Activated CD8-positive, alpha-beta T cell treated with anti-CD3 and anti-CD28 coated beads for 36 hours (primary cell): ENCODE data around the gene ARRDC5. TPM values are rescaled to one million over a fixed set of nuclear protein-coding genes. Genes with fewer than 3 reads are reported as not detected.
A peak's percentile ranks its signal among the peaks of the same experiment; 100 is the strongest.

ENCODE experiments used
- ATAC-seq: fragments of 200-7000 bp; cut with Tn5 transposase; one replicate; pipeline ENCODE4 v1.10.0; 2021; ENCODE audit warnings: mild to moderate bottlenecking, moderate library complexity
- CTCF ChIA-PET: fragments of 350-600 bp; sonication (Branson Sonifier 250); formaldehyde crosslinking; loops from one replicate; lab custom pipeline; 2021; ENCODE audit warnings: antibody characterized with exemption; lab: Charles Lee
- POLR2A ChIA-PET: fragments of 350-600 bp; sonication (Branson Sonifier 250); formaldehyde crosslinking; loops from one replicate; lab custom pipeline; 2021; ENCODE audit warnings: antibody characterized with exemption; lab: Charles Lee
- DNase-seq: peaks from one replicate; pipeline ENCODE4 v3.0.0-alpha.2; 2020
- H3K27ac Mint-ChIP-seq: one replicate; pipeline ENCODE4 v1.8.0; 2021; ENCODE audit warnings: mild to moderate bottlenecking, mixed read lengths
- H3K27me3 Mint-ChIP-seq: one replicate; pipeline ENCODE4 v1.8.0; 2021; ENCODE audit warnings: mixed read lengths
- H3K36me3 Mint-ChIP-seq: one replicate; pipeline ENCODE4 v1.8.0; 2021; ENCODE audit warnings: low read depth, mixed read lengths
- H3K4me1 Mint-ChIP-seq: one replicate; pipeline ENCODE4 v1.8.0; 2021; ENCODE audit warnings: low read depth, mixed read lengths
- H3K4me3 Mint-ChIP-seq: one replicate; pipeline ENCODE4 v1.8.0; 2021; ENCODE audit warnings: mild to moderate bottlenecking, moderate library complexity, mixed read lengths
- H3K9me3 Mint-ChIP-seq: one replicate; pipeline ENCODE4 v1.8.0; 2021; ENCODE audit warnings: mixed read lengths
- intact Hi-C: fragments of 100-400 bp; cut with micrococcal nuclease; formaldehyde crosslinking; loops from one replicate; pipeline ENCODE4 v1.10.0; 2022
- total RNA-seq, 2 experiments: library from RNA; stranded (reverse); gene quantifications; one replicate each; pipeline ENCODE4 v1.2.3, GENCODE V29; 2021
- TF ChIP-seq, protein P1 (sequence below): fragments of 200-600 bp; IDR thresholded peaks from one replicate; pipeline ENCODE4 v1.8.0; 2022; ENCODE audit warnings: antibody characterized with exemption, mild to moderate bottlenecking

ARRDC5 gene
- total RNA-seq, 2 experiments from 2014 or later, result 0.18 to 0.20 TPM

DNA sequence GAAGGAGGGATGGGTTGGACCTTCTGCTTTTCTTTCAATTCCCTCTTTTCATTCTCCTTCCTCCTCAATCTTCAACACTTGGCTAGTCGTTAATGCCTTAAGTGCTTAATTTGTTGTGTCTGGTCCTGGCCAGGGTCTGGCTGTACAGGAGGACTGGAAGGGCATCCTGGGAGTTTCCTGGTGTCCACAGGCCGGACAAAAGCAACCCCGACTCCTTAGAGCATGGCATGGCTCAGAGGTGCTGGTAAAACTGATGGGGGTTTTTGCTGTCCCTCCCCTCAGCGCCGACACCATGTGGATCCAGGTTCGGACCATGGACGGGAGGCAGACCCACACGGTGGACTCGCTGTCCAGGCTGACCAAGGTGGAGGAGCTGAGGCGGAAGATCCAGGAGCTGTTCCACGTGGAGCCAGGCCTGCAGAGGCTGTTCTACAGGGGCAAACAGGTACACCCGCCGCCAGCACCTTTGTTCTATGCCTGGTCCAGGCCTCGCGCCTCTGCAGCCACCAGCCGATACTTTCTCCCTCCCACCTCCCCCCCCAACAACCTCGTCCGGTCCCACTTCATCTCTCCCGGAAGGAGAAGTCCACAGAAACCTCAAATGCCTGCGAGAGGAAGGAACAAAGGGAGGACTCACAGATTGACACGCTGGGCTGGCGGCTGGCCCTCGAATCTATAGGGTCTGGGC lies 8.0 kb upstream of the ARRDC5 start:
- Mint-ChIP-seq H3K4me3 (peak overlapping the region; percentile 95), H3K36me3 (peaks cover 54% of the 10 kb centered on the region), H3K27me3 (no peaks in the 10 kb centered on the region), H3K27ac (peak overlapping the region; percentile 87), H3K9me3 (no peaks in the 10 kb centered on the region), H3K4me1 (peaks cover 53% of the 10 kb centered on the region)
- DNase-seq (peak; percentile 44), ATAC-seq (no peak)
- CTCF ChIA-PET, result interaction anchor here (0.8 to 8.3 kb wide), 7 partner anchors 36 to 779 kb away, joined by 3 to 110 read pairs (median 5); partner anchors contain the start of genes PLIN3 and RPL36
- POLR2A ChIA-PET, result interaction anchor here (1.0 to 8.5 kb wide), 11 partner anchors 10 to 780 kb away, joined by 3 to 82 read pairs (median 5); partner anchors contain the start of genes KDM4B and PLIN3
- TF ChIP-seq, protein P1, sequence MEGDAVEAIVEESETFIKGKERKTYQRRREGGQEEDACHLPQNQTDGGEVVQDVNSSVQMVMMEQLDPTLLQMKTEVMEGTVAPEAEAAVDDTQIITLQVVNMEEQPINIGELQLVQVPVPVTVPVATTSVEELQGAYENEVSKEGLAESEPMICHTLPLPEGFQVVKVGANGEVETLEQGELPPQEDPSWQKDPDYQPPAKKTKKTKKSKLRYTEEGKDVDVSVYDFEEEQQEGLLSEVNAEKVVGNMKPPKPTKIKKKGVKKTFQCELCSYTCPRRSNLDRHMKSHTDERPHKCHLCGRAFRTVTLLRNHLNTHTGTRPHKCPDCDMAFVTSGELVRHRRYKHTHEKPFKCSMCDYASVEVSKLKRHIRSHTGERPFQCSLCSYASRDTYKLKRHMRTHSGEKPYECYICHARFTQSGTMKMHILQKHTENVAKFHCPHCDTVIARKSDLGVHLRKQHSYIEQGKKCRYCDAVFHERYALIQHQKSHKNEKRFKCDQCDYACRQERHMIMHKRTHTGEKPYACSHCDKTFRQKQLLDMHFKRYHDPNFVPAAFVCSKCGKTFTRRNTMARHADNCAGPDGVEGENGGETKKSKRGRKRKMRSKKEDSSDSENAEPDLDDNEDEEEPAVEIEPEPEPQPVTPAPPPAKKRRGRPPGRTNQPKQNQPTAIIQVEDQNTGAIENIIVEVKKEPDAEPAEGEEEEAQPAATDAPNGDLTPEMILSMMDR, result no peak
- intact Hi-C loops, result loop anchor here (5.0 kb wide), 1 partner anchor 38 kb away; no protein-coding TSS in a partner anchor

DNA sequence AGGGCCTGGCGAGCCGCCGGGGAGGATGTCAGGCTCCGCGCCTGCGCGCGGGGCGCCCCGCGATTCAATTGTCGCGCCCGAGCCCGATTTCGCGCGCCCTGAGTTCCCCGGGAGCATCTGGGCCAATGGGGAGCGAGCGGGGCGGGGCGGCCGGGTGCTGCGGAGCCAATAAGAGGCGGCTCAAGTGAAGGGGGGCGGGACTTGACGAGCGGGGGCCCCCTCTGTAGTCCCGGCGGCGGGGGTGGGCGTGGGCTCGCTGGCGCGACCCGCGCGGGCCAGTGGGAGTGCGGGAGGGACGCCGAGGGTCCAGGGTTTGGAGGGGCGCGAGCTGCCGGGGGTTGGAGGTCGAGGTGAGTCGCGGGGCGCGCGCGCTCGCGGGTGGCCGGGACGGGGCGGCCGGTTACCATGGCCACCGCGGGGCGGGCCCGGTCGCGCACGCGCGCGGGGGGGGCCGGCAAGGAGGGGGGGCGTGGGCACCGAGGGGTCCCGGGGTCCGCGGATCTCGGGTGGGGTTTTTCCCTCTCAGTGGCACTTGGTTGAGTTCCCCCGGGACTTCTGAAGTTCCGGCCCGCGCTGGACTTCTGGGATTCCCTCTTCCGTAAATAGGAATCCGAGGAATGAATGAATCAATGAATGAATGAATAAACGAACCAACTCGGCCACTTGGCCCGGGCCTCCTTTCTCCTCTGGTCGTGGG lies 7.3 kb upstream of the ARRDC5 start:
- ChIA-PET CTCF (interaction anchor here (1.6 to 8.3 kb wide), 2 partner anchors 35 to 40 kb away, joined by 4 to 110 read pairs; partner anchors contain the start of gene PLIN3), POLR2A (interaction anchor here (1.4 to 1.8 kb wide), 3 partner anchors 13 to 39 kb away, joined by 5 to 10 read pairs (median 5); no protein-coding TSS in a partner anchor)
- DNase-seq, result peak; percentile 98
- no peaks in the 10 kb centered on the region for H3K27me3 Mint-ChIP-seq
- TF ChIP-seq, protein P1, result no peak
- H3K9me3 Mint-ChIP-seq, result no peaks in the 10 kb centered on the region
- peaks cover 47% of the 10 kb centered on the region for H3K36me3 Mint-ChIP-seq
- intact Hi-C loops, result loop anchor here (5.0 kb wide), 1 partner anchor 38 kb away; no protein-coding TSS in a partner anchor
- H3K4me1 Mint-ChIP-seq, result peaks cover 46% of the 10 kb centered on the region
- peak; percentile 80 for ATAC-seq
- H3K4me3 Mint-ChIP-seq, result peak overlapping the region; percentile 95
- peak overlapping the region; percentile 87 for H3K27ac Mint-ChIP-seq

DNA sequence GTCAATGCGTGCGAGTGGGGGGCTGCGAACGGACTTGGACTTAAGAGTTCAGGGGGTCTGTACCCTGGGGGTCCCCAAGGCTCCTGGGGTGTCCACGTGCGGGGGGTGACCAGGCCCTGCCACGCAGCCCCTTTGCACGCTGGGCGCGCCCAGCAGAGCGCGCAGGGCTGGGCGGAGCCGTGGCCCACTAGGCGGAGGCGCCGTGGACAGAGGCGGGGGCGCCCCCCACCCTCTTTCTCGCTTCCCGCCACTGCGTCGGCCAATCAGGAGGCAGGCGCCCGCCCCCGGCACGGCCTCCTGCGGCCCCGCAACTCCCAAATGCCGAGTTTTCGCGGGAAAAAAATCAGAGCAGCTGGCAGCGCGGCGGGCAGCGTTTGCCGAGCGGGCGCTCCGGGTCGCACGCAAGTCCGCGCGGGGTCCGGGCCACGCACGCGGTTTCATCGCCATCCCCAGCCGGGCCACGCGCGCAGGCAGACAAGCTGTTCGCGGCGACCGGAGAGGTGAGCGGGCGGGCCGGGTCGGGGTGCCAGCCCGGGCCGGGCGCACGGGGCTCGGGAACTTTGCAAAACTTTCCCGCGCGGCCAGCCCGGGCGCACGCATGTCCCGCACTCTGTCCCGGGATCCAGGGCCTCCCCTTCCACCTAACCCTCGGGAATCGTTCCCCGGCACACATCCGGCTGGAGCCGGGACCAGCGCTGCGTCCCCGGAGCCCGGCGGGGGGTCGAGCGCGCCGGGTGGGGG lies 6.6 kb upstream of the ARRDC5 start, which contains the start of gene UHRF1:
UHRF1 (plus strand) TSS at position 346 of the 741 bp plus-strand sequence. CDS start 1,385 bp downstream, outside the sequence.
- CTCF ChIA-PET, result no interaction called here
- DNase-seq, result peak; percentile 83
- ATAC-seq, result peak; percentile 49
- intact Hi-C loops, result no loop called here
- peak within 1 kb of the TSS; percentile 87 for H3K27ac Mint-ChIP-seq
- TF ChIP-seq, protein P1, result no peak
- H3K9me3 Mint-ChIP-seq, result no peaks in the 10 kb centered on the region
- POLR2A ChIA-PET, result interaction anchor here (1.5 to 1.8 kb wide), 2 partner anchors 12 to 38 kb away, joined by 5 to 10 read pairs; no protein-coding TSS in a partner anchor
- peaks cover 41% of the 10 kb centered on the region for H3K36me3 Mint-ChIP-seq
- peak within 1 kb of the TSS; percentile 95 for H3K4me3 Mint-ChIP-seq
- H3K4me1 Mint-ChIP-seq, result peaks cover 42% of the 10 kb centered on the region
- H3K27me3 Mint-ChIP-seq, result no peaks in the 10 kb centered on the region

DNA sequence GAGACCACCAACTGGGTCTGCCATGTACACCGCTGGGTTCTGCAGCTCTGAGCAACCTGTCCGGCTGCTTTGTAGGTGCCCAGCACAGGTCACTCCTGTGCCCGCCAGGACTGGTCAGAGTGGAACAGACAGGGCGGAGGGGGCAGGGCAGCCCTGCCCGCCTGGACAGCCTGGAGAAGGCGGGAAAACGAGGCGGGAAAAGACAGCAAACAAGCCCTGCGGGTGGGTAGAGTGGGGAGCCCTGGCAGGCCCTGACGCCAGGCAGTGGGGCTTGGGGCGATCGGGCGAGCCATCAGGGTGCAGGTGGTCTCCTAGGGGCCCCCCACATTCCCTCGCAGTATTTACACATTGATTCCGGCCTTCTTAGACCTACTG lies 6.1 kb upstream of the ARRDC5 start:
- H3K9me3 Mint-ChIP-seq, result no peaks in the 10 kb centered on the region
- TF ChIP-seq, protein P1, result no peak
- DNase-seq (no peak), ATAC-seq (no peak)
- H3K36me3 Mint-ChIP-seq, result peaks cover 35% of the 10 kb centered on the region
- peak overlapping the region; percentile 95 for H3K4me3 Mint-ChIP-seq
- peaks cover 37% of the 10 kb centered on the region for H3K4me1 Mint-ChIP-seq
- ChIA-PET CTCF (interaction anchor here (1.2 kb wide), 1 partner anchor 36 kb away, joined by 3 read pairs; no protein-coding TSS in a partner anchor), POLR2A (interaction anchor here (0.7 to 1.8 kb wide), 2 partner anchors 7 to 12 kb away, joined by 3 to 10 read pairs; no protein-coding TSS in a partner anchor)
- intact Hi-C loops, result no loop called here
- no peaks in the 10 kb centered on the region for H3K27me3 Mint-ChIP-seq
- peak overlapping the region; percentile 30 for H3K27ac Mint-ChIP-seq
